ENCODE measurements around the gene HSPA12B.

Gene HSPA12B, protein sequence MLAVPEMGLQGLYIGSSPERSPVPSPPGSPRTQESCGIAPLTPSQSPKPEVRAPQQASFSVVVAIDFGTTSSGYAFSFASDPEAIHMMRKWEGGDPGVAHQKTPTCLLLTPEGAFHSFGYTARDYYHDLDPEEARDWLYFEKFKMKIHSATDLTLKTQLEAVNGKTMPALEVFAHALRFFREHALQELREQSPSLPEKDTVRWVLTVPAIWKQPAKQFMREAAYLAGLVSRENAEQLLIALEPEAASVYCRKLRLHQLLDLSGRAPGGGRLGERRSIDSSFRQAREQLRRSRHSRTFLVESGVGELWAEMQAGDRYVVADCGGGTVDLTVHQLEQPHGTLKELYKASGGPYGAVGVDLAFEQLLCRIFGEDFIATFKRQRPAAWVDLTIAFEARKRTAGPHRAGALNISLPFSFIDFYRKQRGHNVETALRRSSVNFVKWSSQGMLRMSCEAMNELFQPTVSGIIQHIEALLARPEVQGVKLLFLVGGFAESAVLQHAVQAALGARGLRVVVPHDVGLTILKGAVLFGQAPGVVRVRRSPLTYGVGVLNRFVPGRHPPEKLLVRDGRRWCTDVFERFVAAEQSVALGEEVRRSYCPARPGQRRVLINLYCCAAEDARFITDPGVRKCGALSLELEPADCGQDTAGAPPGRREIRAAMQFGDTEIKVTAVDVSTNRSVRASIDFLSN

DNA sequence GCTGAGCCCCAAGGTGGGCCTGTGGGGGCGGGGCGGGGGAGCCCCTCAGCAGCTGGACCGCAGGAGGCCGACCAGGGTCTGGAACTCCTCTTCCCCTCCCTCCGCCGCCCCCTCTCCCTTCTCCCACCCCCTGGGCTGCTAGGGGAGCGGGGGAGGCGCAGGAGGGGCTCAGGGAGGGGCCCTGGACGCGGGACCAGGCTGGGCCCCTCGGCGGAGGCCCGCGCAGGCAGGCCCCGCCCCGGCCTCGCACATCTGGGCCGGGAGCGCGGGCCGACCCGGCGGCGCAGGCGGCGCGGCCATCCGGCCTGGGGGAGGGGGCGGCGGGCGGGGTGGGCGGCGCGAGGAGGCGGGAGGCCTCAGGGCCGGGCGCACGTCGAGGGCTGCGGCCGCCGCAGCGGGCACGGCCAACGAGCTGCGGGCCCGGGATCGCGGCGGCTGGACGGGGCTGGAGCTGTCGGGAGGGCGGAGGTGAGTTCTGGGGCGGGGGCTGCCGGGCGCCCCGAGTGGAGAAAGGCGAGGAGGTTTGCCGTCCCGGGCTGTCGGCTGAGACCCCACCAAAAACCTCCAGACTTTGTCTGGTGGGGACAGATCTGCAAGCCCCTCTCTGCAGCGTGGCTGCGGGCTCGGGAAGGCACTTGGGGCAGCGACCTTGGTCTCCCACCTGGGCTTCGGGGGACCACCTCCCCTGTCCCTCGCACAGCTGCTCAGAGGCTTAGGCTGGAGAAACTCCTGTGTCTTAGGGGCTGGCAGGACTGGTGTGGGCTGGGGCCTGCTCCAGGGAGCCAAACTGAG, at the start of gene HSPA12B:
HSPA12B (plus strand) TSS at position 359 of the 792 bp plus-strand sequence. CDS start 5,990 bp downstream, outside the sequence.
- no peak for DNase-seq

DNA sequence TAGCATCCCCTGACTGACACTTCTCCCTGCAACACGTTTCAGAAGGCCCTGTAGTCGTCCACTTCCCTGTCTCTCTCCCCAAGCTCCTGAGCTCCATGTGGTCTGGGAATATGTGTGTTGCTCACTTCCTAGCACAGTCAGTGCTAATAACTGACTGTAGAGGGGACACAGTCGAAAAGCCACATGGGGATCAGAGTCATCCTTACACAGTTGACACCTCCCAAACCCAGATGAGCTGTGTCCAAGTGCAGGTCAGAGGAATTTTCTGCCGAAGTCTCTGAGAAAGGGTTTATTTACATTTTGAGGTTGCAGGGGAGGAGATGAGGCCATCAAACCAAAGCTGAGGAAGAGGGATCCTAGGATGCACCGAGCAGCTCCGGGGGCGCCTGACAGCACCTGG, 47.1 kb upstream of the HSPA12B start:
- DNase-seq, result no peak

DNA sequence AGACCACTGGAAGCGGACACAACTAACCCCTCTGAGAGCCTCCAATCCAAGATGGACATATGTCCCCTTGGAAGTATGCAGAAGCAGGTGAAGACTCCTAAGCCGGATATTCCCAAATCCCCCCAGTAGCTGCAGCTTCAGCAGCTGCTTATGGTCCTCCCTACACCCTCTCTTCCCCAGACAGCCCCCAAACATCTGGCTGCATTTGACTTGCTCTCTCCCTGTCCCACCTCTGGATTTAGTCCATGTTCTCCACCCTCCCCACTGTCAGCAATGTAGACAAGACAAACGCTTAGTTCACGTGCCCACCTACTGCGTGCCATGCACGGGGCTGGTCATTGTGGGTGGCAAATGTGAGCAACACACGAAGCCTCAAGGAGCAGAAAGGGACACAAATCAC, 46.1 kb upstream of the HSPA12B start:
- no peak for DNase-seq

DNA sequence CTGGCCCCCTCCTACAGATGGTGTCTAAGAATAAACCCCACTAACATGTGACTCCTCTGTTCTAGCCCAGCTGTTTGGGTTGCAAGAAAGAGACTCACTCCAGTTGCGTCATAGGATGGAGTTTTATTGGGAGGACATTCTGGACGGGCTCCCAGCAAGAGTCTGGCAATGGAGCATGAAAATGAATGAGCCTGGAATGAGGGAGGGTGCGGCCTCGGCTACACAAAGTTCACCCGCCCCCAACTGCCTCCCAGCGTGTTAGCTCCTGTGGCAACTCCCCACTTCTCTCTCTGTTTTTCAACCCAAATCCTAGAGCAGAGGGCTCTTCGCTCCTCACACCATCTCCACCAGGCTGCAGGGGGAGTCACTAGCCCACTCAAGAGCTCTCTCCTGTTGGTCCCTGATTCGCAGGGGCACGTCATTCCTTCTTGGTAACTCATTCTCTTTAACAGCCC, 45.6 kb upstream of the HSPA12B start:
- DNase-seq, result no peak

DNA sequence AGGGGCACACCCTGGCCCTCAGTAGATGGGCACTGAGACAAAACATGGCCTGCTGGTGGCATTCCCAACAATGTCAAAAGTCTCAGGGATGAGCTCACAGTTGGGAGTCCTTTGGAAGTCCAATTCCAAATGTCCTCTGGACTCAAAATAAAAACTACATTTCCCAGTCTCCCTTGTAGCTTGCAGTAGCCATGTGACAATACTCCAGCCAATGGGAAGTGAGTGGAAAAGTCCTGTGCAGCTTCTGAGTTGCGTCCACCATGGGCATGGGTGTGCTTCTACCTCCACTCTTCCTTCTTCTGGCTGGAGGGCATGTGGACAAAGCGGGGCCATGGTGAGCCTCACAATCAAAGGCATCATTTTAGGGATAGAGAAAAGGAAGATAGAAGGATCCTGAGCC, 44.8 kb upstream of the HSPA12B start:
- DNase-seq, result no peak

DNA sequence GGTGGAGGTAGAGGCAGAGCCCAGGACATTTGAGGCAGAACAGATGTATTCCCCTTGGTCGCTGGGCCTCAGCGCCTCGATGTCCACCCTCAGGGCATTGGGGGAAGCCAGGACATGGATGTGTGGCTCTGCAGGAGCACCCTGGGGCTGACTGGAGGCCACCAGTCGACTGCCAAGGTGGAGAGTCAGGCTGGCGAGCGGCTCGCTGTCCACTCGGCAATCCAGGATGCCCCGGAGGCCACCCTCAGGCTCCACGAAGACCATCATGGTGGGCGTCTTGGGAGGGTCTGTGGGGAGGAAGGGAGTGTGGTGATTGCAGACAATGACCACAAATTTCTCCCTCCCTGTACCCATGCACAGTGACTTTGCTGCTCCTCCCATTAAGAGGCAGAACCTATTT, 42.5 kb upstream of the HSPA12B start:
- DNase-seq, result no peak

DNA sequence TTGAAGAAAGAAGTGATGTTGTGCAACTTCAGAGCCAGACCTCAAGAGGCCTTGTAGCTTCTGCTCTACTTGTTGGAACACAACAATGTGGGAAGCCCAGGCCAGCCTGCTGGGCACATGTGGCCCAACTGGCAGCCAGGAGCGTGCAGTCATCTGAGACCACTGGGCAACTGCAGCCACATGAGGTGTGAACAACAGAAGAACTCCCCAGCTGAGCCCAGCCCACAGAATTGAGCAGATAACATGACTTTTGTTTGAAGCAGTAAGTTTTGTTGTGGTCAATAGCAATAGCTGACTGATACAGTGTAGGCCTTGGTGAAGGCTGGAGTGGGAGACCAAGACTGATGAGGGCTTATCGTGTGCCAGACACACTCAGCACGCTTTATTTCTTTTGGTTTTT, 42.1 kb upstream of the HSPA12B start:
- no peak for DNase-seq

DNA sequence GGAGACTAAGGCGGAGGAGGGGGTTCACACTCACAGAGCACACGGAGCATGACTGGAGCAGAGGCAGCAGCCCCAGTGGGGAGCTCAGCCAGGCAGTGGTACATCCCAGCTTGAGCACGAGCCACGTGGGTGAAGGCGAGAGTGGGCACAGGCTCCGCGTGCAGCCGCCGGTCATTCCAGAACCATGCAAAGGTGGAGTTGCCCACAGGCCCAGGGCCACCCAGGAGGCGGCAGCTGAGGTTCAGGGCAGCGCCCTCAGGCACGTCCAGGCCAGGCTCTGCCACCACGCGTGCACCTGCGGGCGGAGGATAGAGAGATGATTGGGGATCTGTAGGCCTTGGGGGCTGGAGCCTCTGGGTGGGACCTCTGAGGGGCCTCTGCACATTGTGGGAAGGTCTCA, 41.2 kb upstream of the HSPA12B start:
- no peak for DNase-seq

DNA sequence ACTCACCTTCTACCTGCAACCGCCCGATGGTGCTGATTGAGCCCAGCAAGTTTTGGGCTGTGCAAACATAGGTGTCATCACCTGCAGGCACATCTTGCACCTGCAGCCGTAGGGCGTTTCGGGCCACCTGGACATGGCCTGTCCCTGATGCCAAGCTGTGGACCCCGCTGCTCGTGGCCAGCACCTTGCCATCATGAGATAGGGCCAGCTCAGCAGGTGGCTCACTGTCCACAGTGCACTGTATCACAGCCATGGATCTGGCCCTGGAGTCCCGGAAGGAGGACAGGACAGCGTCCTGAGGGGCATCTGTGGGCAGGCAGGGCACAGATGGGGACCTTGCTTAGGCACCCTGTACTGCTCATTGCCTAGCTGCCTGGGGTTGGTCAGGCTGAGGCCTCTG, 40.6 kb upstream of the HSPA12B start:
- no peak for DNase-seq

DNA sequence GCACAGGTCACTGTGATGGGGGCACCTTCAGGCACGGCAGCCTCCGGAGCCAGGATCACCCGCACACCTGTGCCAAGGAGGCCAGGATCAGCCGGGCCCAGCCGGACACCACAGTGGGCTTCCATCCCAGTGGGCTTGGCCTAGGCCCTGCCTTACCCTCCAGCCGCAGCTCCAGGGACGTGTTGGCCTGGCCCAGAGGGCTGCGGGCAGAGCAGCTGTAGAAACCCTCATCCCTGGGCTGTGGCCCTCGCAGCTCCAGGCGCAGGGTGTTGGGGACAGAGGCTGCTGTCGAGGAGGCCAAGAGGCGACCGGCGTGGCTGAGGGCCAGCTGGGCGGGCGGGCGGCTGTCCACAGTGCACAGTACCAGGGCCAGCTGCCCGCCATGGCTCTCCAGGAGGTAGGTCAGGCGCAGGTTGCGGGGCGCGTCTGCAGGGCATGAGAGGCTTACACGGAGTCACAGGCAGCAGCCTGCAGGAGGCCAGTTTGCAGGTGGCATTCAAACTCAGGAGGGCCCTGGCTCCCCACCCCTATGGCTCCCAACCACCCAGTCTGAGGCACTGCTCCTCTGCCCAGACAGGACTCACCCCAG, 39.7 kb upstream of the HSPA12B start:
- DNase-seq, result no peak

DNA sequence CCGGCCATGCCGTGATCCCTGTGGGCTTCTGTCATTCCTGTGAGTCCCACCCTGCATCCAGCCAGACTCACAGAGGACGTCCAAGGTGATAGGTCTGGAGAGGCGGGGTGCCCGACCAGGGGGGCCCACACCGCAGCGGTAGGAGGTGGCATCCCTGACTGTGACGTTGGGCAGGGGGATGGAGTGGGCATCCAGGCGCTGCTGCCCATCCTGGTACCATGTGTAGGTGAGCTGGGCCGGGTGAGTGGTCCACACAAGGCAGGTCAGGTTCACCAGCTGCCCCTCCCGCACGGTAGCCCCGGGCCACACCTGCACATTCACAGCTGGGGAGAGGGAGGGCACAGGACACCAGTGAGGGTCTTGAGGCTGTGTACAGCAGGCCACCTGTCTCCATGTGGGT, 39.1 kb upstream of the HSPA12B start:
- no peak for DNase-seq

DNA sequence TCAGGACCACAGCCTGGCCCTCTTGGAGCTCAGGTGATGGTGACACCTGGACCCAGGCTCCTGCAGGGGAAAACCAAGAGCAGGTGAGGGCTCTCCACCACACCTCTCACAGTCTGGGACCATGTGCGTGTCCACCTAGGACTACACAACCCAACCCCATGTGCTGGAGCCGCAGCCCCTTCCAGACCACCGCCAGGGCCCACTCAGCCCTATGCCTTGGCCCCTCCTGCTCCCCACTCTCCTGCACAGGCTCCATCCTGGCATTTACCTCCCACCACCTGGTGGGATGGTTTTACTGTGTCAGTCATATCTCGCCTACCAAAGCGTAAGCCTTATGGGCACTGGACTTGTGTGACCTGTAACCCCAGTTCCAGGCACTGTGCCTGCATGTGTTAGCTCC, 37.6 kb upstream of the HSPA12B start:
- no peak for DNase-seq

DNA sequence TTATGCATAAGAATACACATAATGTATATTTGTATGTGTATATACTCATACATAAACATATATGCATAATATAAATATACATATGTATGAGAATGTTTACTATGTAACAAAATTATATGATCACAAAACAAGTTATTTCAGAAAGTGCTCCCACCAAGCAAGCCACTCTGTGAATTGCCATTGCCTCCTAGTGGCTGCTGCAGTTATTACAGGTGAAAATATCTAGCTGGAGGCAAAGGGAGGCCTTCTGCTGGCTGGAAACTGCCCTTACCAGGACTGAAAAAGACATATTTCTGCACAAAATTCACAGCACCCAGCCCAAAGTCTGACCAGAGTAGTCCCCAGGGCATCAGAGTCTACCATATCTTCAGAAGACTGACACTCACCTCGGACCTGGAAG, 36.3 kb upstream of the HSPA12B start:
- DNase-seq, result no peak

DNA sequence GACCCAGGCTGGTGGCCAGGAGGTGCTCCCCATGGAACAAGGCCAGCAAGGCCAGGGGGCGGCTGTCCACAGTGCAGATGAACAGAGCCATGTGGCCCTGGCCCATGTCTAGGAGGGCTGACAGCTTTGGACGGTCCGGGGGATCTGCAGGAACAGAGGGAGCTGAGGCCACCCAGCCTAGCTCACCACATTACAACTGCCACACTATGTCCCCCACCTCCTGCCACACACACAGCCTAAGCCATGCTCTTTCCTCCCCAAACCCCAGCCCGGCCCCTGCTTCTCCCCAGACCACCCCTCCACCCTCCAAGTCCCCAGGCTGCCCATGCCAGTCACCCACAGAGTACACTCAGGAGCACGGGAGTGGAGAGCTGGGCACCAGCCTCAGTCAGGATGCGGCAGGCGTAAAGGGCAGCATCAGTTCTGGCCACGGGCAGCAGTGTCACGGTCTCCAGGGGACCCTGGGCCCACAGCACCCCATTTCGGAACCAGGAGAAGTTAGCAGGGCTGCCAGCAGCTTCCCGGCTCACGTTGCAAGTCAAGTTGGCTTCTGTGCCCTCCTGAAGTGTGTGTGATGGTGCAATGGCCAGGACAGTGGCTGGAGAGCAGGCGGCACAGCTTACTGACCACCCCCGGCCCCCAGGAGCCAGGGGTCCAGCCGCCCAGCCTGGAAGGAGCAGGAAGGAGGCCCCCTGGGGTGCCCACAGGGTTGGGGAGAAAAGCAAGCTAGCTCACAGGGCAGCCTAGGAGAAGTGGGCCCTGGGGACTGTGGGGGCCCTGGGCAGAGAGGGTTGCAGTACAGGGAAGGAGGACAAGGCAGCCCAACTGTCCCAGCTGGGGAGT, 35.5 kb upstream of the HSPA12B start:
- DNase-seq, result no peak

DNA sequence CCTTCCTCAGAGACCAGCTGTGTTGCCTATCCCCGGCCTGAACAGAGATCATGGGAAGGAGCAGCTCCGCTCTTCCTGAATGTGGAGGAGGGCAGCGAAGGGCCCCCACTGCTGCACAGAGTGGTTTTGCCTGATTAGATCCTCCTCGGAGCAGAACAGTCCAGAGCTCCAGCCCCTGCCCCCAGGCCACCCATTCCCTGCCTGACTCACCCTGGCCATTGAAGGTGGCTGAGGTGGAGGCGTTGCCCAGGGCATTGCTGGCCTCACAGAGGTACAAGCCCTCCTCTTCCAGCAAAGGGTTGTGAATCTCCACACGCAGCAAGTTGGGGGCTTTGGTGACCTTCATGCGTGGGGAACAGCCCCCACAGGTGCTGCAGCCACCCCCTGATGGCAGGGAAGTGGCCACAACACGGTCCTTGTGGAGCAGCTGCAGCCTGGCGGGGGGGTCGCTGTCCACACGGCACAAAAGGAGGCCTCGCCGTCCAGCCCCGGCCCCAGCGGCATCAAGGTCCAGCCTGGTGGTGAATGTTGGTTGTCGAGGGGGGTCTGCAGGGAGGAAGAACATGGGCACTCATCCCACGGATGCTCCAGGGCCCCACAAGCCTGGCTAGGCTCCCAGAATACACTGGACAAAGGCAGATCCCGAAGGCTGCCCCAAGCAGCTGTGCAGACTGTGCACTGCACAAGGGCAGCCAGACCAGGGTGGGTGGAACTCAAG, 34.7 kb upstream of the HSPA12B start:
- DNase-seq, result no peak

DNA sequence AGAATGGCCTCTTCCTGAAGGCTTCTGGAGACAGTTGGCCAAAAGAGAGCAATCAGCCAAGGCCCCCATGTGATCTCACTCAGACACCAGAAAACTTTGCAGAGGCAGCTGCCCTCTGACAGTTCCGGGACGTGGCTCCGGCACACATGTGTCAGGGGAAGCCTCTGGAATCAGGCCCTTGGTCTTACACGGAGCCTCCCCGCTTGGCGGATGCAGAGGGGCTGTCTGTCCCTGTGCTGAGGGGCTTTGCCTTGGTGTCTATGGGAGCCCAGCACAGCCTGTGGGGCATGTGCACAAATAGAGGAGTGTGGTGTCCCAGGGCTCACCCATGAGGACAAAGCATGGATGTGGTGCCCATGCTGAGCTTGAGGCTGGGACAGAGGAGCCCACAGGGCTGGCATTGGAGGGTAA, 33.9 kb upstream of the HSPA12B start:
- DNase-seq, result no peak

DNA sequence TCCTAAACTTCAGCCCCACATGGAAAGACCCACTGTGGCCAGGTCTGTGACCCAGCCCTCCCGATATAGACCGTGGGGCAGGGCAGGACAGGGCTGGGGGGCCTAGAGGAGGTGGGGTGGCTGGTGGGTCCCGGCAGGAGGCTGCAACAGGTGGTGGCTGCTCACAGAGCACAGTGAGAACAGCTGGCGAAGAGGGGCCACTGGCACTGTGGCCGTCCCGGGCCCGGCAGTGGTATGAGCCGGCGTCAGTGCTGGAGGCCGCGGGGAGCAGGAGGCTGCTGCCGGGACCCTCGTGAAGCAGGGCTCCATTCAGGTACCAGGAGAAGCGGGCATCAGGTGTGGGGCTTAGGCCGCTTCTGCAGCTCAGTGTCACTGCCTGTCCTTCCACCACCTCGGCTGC, 33.4 kb upstream of the HSPA12B start:
- no peak for DNase-seq

DNA sequence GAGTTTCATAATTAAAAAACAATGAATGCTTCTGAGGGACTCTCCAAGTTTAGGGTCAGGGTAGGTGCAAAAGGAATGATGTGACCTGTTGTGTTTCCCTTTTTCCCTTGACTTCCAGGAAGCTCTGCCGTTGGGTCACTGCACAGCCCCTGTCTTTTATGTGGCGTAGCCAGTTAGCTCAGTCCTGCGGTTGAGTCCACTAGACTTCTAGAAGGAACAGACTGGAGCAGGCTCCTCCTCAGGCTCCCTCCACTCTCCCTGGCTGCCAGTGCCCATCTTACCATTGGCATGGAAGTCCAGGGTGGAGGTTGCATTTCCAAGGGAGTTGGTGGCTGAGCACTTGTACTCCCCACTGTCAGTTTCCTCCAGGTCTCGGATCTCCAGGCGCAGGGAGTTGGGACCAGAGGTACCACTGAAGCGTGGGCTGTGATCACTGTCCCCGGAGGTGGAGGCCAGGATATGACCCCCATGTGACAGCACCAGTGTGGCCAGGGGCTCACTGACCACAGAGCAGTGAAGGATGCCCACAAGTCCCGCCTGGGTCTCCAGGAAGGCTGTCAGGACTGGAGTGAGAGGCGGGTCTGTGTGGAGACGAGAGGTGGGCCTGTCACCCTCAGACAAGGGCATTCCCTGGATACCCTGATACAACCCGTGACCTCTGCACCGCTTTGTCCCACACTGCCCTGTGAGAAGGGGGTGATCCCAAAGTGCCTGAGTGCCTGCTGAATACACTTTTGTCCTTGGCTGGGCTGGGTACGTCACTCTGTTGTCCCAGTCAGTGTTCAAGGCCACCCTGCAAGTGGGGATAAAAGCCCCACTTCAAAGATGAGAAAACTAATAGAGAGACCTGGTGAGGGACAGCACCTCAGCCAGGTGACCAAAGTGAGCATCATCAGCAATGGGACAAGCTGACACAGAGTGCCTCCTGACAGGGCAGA, 31.2 kb upstream of the HSPA12B start:
- no peak for DNase-seq

DNA sequence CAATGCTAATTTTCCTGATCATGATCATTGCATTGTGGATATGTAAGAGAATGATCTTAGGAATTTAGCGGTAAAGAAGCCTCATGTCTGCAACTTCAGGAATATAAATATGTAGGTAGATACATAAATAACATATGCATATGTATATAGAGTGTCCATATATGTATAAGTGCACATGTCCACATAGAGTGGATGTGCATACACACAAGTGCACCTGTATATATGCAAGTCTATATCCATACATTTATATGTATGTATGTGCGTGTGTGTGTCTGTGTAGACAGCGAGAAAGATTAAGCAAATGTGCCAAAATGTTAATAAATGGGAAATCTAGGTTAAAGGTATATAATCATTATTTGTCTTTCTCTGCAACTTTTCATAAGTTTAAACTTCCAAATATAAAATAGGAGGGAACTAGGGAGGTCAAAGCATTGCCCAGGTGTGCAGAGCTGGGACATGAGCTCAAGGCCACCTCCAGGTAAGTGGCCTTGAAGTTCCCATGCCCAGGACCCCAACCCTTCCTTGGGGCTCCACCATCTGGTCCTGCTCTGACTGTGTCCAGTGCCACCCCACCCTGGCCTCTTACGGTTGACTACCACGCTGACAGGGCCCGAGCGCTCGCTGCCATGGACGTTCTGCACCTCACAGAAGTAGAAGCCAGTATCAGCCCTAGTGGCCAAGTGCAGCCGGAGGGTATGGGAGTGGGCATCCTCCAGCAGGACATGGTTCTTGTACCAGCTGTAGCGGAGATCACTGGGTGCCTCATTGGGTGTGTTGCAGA, 29.7 kb upstream of the HSPA12B start:
- DNase-seq, result no peak

DNA sequence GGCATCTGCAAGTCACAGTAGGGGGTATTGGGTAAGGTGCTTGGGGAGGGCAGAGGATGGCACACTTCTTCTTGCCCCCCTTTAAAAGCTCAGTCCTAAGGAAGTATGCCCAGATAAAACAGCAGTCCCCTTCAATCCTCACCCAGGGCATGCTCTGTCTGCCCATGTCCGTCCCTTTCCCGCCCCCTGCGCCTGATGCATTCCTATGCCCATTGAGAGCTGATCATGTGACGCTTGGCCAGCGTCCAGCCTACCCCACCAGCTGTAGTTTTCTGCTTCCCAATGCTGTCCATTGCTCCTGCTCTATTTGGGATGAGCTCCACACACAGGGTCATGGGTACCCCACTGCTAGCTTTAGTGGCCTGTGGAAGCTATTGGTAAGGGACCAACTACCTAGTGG, 28.4 kb upstream of the HSPA12B start:
- no peak for DNase-seq
